EH (cell line): Measurements from ENCODE around the gene DEUP1.
A peak's percentile ranks its signal among the peaks of the same experiment; 100 is the strongest.
"Not testable (repeated sequence)": the region's sequence is repeated elsewhere in the genome, so short reads cannot be mapped to it uniquely, and the experiment has no call there.

Experiments used
- DNase-seq: peaks from one replicate; pipeline ENCODE4 v3.0.0-alpha.2; 2015; ENCODE audit warnings: low read depth

Gene DEUP1

GRCh38 chr11:93330446-93330984, at the start of gene DEUP1:
Gene DEUP1, plus strand, starts transcription at chr11:93330742. Its CDS starts 1,518 bp downstream, at chr11:93332260.
- DNase-seq = peak; percentile 12

DNA sequence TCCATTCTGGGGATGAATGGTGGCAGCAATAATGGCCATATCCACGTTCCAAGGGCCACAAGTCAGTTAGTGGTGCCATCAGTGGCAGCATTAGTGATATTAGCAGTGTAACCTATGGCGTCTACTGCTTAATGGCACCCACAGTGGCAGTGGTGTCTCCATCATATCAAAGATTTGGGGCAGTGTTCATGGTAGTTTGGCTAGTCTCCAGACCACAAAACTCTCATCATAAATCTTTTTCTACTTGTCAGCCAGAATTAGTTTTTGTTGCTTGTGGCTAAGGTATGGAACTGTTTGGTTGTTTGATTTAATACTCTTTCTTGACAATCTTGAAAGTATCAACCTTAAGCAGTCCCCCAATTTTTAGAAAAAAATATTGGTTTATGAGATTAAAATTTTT, 45.1 kb upstream of the DEUP1 start:
- no peak for DNase-seq

DNA sequence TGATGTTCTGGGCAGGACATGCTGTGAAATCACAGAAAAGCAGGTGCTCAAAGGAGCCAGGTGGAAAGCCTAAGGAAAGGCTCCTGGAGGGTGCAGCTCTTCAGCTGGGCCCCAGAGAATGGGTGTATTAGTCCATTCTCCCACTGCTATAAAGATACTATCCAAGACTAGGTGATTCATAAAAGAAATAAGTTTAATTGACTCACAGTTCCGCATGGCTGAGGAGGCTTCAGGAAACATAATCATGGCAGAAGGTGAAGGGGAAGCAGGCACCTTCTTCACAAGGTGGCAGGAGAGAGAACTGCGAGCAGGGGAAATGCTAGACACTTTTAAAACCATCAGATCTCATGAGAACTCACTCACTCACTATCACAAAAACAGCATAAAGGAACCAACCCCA, 43.1 kb upstream of the DEUP1 start:
- no peak for DNase-seq

DNA sequence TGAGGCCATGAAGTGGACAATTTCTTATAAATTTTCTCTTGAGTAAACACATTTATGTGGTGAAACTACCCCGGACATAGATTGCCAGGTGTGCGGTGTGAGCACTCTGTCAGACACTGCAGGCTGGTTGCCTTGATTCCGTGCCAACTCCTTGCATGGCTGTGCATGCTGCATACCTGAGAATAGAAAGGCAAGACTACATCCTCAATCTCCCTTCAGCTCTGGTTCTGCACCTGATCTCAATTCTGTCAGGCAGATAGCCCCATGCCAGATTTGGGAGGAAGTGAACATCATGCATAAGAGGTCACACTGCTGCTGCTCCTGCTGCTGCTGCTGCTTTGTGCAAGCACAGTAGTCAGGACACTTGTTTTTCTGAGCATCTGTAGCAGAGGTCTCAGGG, 42.5 kb upstream of the DEUP1 start:
- no peak for DNase-seq

GRCh38 chr11:93288767-93289166, 41.8 kb upstream of the DEUP1 start:
- no peak for DNase-seq

DNA sequence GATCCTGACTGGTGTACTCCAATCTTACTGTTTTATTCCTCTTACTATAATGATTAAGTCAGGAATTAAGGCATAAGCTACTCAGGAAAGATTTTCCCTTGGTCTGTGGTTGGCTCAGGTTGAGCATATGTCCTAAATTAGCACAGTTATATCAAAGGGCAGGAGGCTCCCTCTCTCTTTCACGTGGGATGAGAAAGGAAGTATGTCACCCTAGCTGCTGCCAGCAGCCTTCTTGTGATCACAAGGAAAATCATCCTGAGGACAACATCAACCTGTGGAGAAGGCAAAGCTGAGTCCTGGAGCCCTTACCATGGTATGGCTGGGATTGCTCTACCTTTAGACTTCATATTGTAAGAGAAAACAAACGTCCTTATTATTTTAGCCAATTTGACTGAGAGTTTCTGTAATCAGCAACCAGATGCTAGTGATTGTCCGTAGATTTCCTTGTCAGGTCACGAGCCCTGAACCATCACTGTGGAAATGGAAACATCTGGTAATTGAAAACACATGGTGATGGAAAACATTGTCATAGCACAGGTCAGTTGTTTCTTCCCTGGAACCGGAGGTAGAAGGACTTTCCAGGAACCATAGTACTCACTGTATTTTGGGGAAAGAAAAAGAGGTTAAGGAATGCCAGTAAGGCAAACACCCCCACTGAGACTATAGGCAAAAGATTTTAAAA, 40.6 kb upstream of the DEUP1 start:
- peak; percentile 0 for DNase-seq

GRCh38 chr11:93291110-93291509, 39.4 kb upstream of the DEUP1 start:
- no peak for DNase-seq

- no peak for DNase-seq
Measured at GRCh38 chr11:93291898-93292297, 38.6 kb upstream of the DEUP1 start.

DNA sequence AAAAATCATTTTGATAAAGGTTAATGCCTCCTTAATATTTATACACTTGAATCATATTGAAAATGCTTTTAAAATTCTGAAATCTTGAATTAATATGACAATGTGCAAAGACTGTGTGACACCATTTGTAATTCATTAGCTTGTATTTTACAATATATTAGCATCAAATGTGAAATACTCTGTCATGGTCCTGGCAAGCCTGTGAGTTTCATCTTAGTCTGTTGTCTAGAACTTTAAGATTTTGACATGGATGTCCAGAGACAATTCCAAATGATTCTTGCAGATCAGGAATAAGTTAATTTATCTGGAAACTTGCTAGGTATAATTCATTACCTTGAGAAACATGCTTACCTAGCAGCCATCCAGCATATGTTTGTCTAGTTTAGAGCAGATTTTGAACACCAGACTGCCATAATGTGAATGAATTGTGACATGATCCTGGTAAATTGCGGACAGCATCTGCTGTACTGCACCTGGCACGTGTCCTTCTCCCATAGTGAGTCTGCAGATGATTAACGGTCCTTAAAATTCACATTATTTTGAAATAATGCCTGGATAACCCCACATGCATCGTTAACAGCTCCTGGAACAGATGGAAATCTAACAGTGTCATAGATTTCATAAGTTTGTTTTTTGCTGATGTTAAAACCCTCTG, 34.5 kb upstream of the DEUP1 start:
- DNase-seq = no peak

DNA sequence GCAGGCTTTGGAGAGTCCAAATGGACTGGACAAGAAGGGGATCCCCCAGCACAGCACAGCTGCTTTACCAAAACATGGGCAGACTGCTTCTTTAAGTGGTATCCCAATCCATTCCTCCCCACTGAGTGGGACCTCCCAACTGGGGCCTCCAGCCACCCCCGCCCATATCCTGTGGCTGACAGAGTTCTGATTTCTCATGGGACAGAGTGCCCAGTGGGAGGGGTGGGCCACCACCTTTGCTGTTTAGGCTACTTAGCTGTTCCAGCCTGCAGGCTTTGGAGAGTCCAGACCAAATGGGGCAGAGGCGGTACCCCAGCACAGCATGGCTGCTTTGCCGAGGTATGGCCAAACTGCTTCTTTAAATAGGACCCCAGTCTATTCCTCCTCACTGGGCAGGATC, 26.9 kb upstream of the DEUP1 start:
- no peak for DNase-seq

DNA sequence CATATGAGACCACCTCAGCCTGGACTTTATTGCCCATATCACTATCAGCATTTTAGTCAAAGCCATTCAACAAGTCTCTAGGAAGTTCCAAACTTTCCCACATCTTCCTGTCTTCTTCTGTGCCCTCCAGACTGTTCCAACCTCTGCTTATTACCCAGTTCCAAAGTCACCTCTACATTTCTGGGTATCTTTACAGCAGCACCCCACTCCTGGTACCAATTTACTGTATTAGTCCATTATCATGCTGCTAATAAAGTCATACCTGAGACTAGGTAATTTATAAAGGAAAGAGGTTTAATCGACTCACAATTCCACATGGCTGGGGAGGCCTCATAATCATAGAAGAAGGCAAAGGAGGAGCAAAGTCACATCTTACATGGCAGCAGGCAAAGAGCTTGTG, 16.1 kb upstream of the DEUP1 start:
- DNase-seq = not testable (repeated sequence)

DNA sequence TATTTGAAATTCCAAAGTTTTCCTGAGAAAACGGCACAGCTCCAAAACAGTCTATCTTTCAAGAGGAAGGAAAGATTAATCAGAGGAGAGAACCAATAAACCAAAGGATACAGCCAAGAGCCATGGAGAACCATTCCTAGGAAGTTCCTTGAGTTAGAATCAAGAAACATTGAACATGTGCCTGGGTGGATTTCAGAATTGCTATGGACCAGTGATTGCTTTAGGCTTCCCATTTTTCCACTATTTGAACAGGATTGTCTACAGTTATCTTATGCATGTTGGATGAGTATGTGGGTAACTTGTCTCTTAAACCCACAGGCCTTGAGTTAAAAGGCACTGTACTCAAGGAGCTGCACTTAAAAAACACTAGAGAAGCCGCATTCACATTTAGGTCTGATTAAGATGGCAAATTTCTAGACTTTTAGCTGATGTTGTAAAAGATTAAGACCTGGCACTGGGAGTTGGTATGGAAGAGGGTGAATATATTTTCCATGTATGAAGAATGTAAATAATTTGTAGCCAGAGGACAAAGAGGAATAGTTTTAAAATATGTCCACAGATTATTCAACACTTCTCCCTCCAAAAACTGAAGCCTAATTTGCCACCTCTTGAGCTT, 11.2 kb upstream of the DEUP1 start:
- DNase-seq = no peak

DNA sequence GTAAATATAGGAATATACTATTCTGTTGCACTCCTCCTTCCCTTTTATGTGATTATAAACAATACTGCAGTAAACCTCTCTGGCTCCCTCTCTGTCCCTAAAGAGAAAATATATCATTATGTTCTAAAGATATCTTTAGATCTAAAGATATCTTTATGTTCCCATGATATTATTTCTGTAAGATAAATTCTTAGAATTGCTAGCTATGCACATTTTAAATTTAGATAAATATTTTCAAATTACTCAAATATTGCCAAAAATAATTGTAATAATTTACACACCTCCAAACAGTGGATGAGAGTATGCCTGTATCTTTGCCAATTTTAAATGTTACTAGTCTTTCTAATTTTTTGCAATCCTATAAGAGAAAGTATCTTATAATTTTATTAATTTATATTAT, 10.3 kb upstream of the DEUP1 start:
- DNase-seq = no peak

DNA sequence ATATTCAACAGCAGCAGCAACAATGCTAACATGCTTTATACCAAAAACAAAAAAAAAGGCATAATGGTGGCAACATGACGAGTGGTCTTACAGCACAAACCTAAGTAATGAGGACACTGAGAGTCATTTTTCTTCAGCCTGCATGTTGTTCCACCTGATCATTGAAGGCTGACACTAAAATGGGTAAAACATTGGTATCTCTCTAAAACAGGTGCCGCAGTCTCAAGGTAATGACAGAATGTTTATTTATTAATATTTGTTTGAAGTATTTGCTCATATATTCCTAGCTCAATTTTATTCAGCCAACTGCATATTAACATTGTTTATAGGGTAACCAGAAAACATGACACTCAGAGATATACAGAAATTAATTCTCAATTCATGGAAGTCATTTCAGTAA, 8.3 kb upstream of the DEUP1 start:
- DNase-seq = no peak

DNA sequence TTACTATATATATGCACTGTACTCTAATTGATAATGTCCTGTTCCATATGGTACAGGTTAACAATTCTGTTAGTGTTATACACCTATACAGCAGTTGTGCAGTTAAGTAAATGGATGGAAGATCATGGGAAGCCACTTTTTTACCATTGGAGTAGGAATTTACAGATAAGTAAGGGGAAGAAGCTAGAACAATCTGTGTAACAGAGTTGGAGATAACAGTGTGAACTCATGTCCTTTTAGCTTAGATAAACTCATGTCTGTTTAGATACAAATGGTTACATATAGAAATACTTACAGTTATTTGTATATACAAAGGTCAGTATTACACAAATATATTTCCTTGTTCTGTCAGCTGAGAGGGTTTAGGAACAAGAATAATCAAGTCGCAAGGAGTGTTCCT, 6.8 kb upstream of the DEUP1 start:
- no peak for DNase-seq

DNA sequence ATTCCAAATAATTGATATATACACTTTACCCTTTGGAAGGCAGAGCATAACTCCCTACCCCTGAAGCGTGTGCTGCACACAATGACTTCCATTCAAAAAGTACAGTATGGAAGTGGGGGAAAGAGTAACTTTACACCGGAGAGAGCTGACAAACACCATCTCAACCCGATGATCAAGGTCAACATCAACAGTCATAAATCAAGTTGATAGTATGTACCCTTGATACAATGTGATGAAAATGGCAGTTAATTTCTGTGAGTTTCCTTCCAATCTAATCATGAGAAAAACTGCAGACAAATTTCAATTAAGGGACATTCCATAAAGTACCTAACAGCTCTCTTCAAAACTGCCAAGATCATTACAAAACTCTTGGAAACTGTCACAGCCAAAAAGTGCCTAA, 6.0 kb upstream of the DEUP1 start:
- no peak for DNase-seq

DNA sequence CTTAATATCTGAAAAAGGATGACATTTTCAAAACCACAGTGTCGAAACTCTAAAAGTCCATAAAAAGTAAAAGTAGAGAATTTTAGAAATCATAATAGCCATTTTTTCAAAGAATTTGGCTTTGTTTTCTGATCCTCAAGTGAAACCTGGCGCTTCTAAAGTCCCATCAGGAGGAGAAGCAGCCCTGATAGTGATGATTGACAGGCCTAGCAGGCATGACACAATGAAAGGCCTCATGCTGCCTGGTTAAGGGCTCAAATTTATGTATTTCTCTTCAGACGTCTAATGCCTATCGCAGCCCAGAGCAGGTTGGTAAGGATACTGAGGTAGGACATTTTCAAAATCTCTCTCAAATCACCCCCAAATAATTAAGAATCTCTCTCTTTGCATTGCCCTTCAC, 3.9 kb upstream of the DEUP1 start:
- no peak for DNase-seq

GRCh38 chr11:93329936-93330445, 551 bp upstream of the DEUP1 start:
- no peak for DNase-seq

- no peak for DNase-seq
Measured at GRCh38 chr11:93340223-93340622, 9.7 kb downstream of the DEUP1 start.

DNA sequence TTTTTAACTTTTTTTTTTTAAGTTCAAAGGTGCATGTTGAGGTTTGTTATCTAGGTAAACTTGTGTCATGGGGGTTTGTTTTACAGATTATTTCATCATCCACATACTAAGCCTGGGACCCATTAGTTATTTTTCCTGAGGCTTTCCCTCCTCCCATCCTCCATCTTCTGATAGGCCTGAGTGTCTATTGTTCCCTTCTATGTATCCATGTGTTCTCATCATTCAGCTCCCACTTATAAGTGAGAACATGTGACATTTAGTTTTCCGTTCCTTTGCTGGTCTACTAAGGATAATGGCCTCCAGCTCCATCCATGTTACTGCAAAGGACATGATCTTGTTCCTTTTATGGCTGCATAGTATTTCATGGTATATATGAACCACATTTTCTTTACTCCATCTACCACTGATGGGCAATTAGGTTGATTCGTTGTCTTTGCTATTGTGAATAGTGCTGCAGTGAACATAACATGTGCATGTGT, 14.4 kb downstream of the DEUP1 start:
- no peak for DNase-seq

GRCh38 chr11:93348930-93349329, 18.4 kb downstream of the DEUP1 start:
- no peak for DNase-seq

DNA sequence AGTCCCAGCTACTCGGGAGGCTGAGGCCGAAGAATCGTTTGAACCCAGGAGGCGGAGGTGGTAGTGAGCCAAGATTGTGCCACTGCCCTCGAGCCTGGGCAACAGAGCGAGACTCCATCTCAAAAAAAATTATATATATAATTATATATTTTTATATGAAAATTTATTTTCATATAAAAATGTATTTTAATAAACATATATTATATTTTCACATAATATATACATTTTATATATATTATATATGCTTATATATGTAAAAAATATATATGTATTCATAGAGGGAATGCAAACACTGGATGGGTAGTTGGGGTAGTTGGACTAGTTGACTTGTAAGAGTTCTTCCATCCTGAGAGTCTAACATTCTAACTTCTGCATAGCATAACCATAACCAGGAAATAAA, 20.3 kb downstream of the DEUP1 start:
- DNase-seq = no peak

GRCh38 chr11:93359396-93359795, 28.9 kb downstream of the DEUP1 start:
- DNase-seq = no peak
